AG09319 (cell line): ENCODE measurements around the gene PCMT1.

ENCODE experiments used
- DNase-seq: peaks from one replicate; pipeline ENCODE4 v3.0.0-alpha.2; 2010; ENCODE audit warnings: low read depth; ENCODE audit errors: extremely low read depth
- CTCF ChIP-seq: IDR thresholded peaks from 2 replicates; pipeline ENCODE4 v1.5.1; 2011; ENCODE audit warnings: low read depth, mild to moderate bottlenecking, inconsistent platforms, low read length, moderate library complexity

PCMT1 gene

GRCh38 chr6:149782337-149782736 is 32.8 kb downstream of the PCMT1 start:
- no peak for TF ChIP-seq CTCF
- DNase-seq, result no peak

GRCh38 chr6:149783551-149783950 is 34.0 kb downstream of the PCMT1 start:
- no peak for TF ChIP-seq CTCF
- no peak for DNase-seq

- no peak for TF ChIP-seq CTCF
- no peak for DNase-seq
Measured at GRCh38 chr6:149806127-149806526, 56.6 kb downstream of the PCMT1 start.

GRCh38 chr6:149809798-149810197 is 60.3 kb downstream of the PCMT1 start:
- TF ChIP-seq CTCF, result no peak
- no peak for DNase-seq

- TF ChIP-seq CTCF, result no peak
- no peak for DNase-seq
Measured at GRCh38 chr6:149813351-149813750, 63.8 kb downstream of the PCMT1 start.

GRCh38 chr6:149815788-149816187 is 66.2 kb downstream of the PCMT1 start:
- no peak for DNase-seq
- no peak for TF ChIP-seq CTCF

GRCh38 chr6:149820506-149820905 is 71.0 kb downstream of the PCMT1 start:
- TF ChIP-seq CTCF, result no peak
- DNase-seq, result no peak
